HCT116 (cell line): Measurements from ENCODE around the gene HAP1. TPM values are rescaled to one million over a fixed set of nuclear protein-coding genes. Genes with fewer than 3 reads are reported as not detected.

Experiments used
- ATAC-seq: fragments of 200-7000 bp; cut with Tn5 transposase; 2 replicates; pipeline ENCODE4 v1.9.1; 2020; ENCODE audit warnings: mild to moderate bottlenecking, moderate library complexity
- BruUV-seq: library from RNA; stranded (reverse); fragments of 400-500 nt; replicated peaks from 2 replicates; lab custom pipeline; 2021; lab: Mats Ljungman, UMichigan
- CTCF ChIA-PET: fragments of 300-600 bp; sonication (Branson Sonifier 250); formaldehyde crosslinking; loops from one replicate; lab custom pipeline; 2021; ENCODE audit warnings: antibody characterized with exemption; lab: Charles Lee
- POLR2A ChIA-PET: fragments of 300-600, 350-600 bp; sonication (Branson Sonifier 250); formaldehyde crosslinking; loops from one replicate; lab custom pipeline; 2021; ENCODE audit warnings: antibody characterized with exemption; lab: Charles Lee
- RAD21 ChIA-PET, 2 experiments: fragments of 300-600 bp; sonication (Branson Sonifier 250); formaldehyde crosslinking; loops; one replicate each; lab custom pipeline; 2023; ENCODE audit warnings: low total read pairs in 2 of 2; ENCODE audit not compliant: uncharacterized antibody in 2 of 2, unreplicated experiment in 2 of 2, low non-redundant PET in 1 of 2; lab: Charles Lee
- DNase-seq: peaks from one replicate; pipeline ENCODE4 v3.0.0-alpha.2; 2010; ENCODE audit warnings: low read depth, low spot score
- H2AFZ ChIP-seq: fragments of 200-600 bp; shearing (Covaris generic), sonication (generic); 2 replicates; pipeline ENCODE4 v1.6.1; 2017; ENCODE audit warnings: low read depth, mixed run types, mixed read lengths, antibody characterized with exemption, low read length; ENCODE audit not compliant: poor library complexity, severe bottlenecking
- H3K27ac ChIP-seq: 2 replicates; pipeline ENCODE4 v1.5.1; 2012; ENCODE audit warnings: low read depth, low read length
- H3K27me3 ChIP-seq: fragments of 200-600 bp; sonication (generic); 2 replicates; pipeline ENCODE4 v1.6.1; 2016; ENCODE audit warnings: mixed run types, low read length, mixed read lengths; ENCODE audit not compliant: insufficient read depth
- H3K36me3 ChIP-seq, 2 experiments: fragments of 200-500 bp in 1 of 2; fragments of 200-600 bp in 1 of 2; sonication (Bioruptor generic) in 1 of 2; sonication (generic) in 1 of 2; 2 replicates each; pipeline versions ENCODE4 v1.5.1 to v1.6.1; 2014 to 2016; ENCODE audit warnings: low read length in 2 of 2, inconsistent platforms in 1 of 2, mixed read lengths in 1 of 2, mixed run types in 1 of 2; ENCODE audit not compliant: insufficient read depth in 2 of 2, control insufficient read depth in 1 of 2
- H3K4me1 ChIP-seq, 2 experiments: fragments of 200-600 bp in 1 of 2; sonication (generic) in 1 of 2; 2 replicates each; pipeline versions ENCODE4 v1.5.1 to v1.6.1; 2012 to 2017; ENCODE audit warnings: low read length in 2 of 2, inconsistent platforms in 1 of 2, mild to moderate bottlenecking in 1 of 2, mixed read lengths in 1 of 2, mixed run types in 1 of 2, moderate library complexity in 1 of 2; ENCODE audit not compliant: insufficient read depth in 2 of 2, control insufficient read depth in 1 of 2
- H3K4me2 ChIP-seq: fragments of 200-600 bp; sonication (generic); 2 replicates; pipeline ENCODE4 v1.6.1; 2017; ENCODE audit warnings: mixed run types, low read length, mixed read lengths
- H3K4me3 ChIP-seq, 2 experiments: fragments of 200-600 bp in 1 of 2; sonication (generic) in 1 of 2; replicated peaks in 1 of 2; 2 replicates each; pipeline ENCODE4 v1.5.1; 2011 to 2016; ENCODE audit warnings: low read length in 2 of 2, control low read depth in 1 of 2, low read depth in 1 of 2, mild to moderate bottlenecking in 1 of 2, mixed read lengths in 1 of 2, mixed run types in 1 of 2
- H3K79me2 ChIP-seq: fragments of 200-600 bp; sonication (generic); 2 replicates; pipeline ENCODE4 v1.6.1; 2017; ENCODE audit warnings: mild to moderate bottlenecking, mixed run types, low read length, moderate library complexity, mixed read lengths; ENCODE audit not compliant: insufficient read depth
- H3K9ac ChIP-seq: fragments of 200-600 bp; sonication (generic); 2 replicates; pipeline ENCODE4 v1.6.1; 2016; ENCODE audit warnings: low read length, mixed read lengths
- H3K9me2 ChIP-seq: fragments of 200-600 bp; sonication (generic), shearing (Covaris generic); 2 replicates; pipeline ENCODE4 v1.6.1; 2017; ENCODE audit warnings: mixed run types, mild to moderate bottlenecking, moderate library complexity; ENCODE audit not compliant: insufficient read depth
- H3K9me3 ChIP-seq, 2 experiments: fragments of 200-500 bp in 1 of 2; fragments of 200-600 bp in 1 of 2; sonication (Bioruptor generic) in 1 of 2; sonication (generic) in 1 of 2; 2 replicates each; pipeline ENCODE4 v1.6.1; 2014 to 2017; ENCODE audit warnings: low read length in 2 of 2, mixed read lengths in 2 of 2, inconsistent platforms in 1 of 2, low read depth in 1 of 2, mild to moderate bottlenecking in 1 of 2, mixed run types in 1 of 2, moderate library complexity in 1 of 2; ENCODE audit not compliant: control insufficient read depth in 1 of 2, insufficient read depth in 1 of 2
- H4K20me1 ChIP-seq: fragments of 200-600 bp; sonication (generic), shearing (Covaris generic); 2 replicates; pipeline ENCODE4 v1.6.1; 2017; ENCODE audit warnings: mixed run types, mild to moderate bottlenecking, moderate library complexity; ENCODE audit not compliant: insufficient read depth
- CBX3 ChIP-seq: IDR thresholded peaks from 2 replicates; pipeline ENCODE4 v1.6.1; 2012; ENCODE audit warnings: low read depth
- CEBPB ChIP-seq: IDR thresholded peaks from 2 replicates; pipeline ENCODE4 v1.6.1; 2012; ENCODE audit warnings: low read depth
- EGR1 ChIP-seq: IDR thresholded peaks from 2 replicates; pipeline ENCODE4 v1.6.1; 2012; ENCODE audit warnings: low read depth
- ELF1 ChIP-seq: IDR thresholded peaks from 2 replicates; pipeline ENCODE4 v1.6.1; 2012; ENCODE audit warnings: low read depth, borderline replicate concordance
- EZH2 ChIP-seq: fragments of 200-600 bp; sonication (generic); IDR thresholded peaks from 2 replicates; pipeline ENCODE4 v1.6.1; 2017; ENCODE audit warnings: antibody characterized with exemption, mixed run types
- EZH2phosphoT487 ChIP-seq: fragments of 200-600 bp; IDR thresholded peaks from 2 replicates; pipeline ENCODE4 v1.6.1; 2018; ENCODE audit warnings: antibody characterized with exemption, borderline replicate concordance
- FOSL1 ChIP-seq: IDR thresholded peaks from 2 replicates; pipeline ENCODE4 v1.6.1; 2012; ENCODE audit warnings: low read depth
- JUND ChIP-seq: IDR thresholded peaks from 2 replicates; pipeline ENCODE4 v1.6.1; 2012
- POLR2AphosphoS5 ChIP-seq: IDR thresholded peaks from 2 replicates; pipeline ENCODE4 v1.6.1; 2011; ENCODE audit warnings: mild to moderate bottlenecking, low read depth, low read length, moderate library complexity
- SIN3A ChIP-seq: IDR thresholded peaks from 2 replicates; pipeline ENCODE4 v1.6.1; 2012; ENCODE audit warnings: low read depth
- TCF7L2 ChIP-seq: IDR thresholded peaks from 2 replicates; pipeline ENCODE4 v1.7.0; 2011; ENCODE audit warnings: borderline replicate concordance, inconsistent platforms; ENCODE audit not compliant: insufficient read depth, insufficient read length; ENCODE audit errors: extremely low read depth
- YY1 ChIP-seq: IDR thresholded peaks from 2 replicates; pipeline ENCODE4 v1.6.1; 2011; ENCODE audit warnings: low read length, low read depth, moderate library complexity, mild to moderate bottlenecking; ENCODE audit not compliant: insufficient replicate concordance; ENCODE audit errors: extremely low read depth
- ZFX ChIP-seq: fragments of 450-650 bp; IDR thresholded peaks from 2 replicates; pipeline ENCODE4 v1.6.1; 2017
- intact Hi-C: fragments of 100-400 bp; cut with micrococcal nuclease; formaldehyde crosslinking; loops from 2 replicates; pipeline ENCODE4 v1.10.0; 2022
- total RNA-seq: library from RNA; stranded (reverse); gene quantifications from one replicate; pipeline ENCODE4 v1.2.1, GENCODE V29; 2021; ENCODE audit not compliant: unreplicated experiment
- TF ChIP-seq, protein P1 (sequence below), 3 experiments: fragments of 200-600 bp in 1 of 3; sonication (generic) in 1 of 3; IDR thresholded peaks in 2 of 3; conservative IDR thresholded peaks in 1 of 3; 2 replicates each; pipeline ENCODE4 v1.5.1; 2012 to 2017; ENCODE audit warnings: low read depth in 2 of 3, low read length in 2 of 3, antibody characterized with exemption in 1 of 3, borderline replicate concordance in 1 of 3, control low read depth in 1 of 3, mild to moderate bottlenecking in 1 of 3, mixed read lengths in 1 of 3, mixed run types in 1 of 3, moderate library complexity in 1 of 3; ENCODE audit not compliant: insufficient read depth in 1 of 3
- TF ChIP-seq, protein P2 (sequence below): IDR thresholded peaks from 2 replicates; pipeline ENCODE4 v1.6.1; 2012

Gene HAP1
- total RNA-seq, 1 experiment from 2014 or later: 3.4 TPM

DNA sequence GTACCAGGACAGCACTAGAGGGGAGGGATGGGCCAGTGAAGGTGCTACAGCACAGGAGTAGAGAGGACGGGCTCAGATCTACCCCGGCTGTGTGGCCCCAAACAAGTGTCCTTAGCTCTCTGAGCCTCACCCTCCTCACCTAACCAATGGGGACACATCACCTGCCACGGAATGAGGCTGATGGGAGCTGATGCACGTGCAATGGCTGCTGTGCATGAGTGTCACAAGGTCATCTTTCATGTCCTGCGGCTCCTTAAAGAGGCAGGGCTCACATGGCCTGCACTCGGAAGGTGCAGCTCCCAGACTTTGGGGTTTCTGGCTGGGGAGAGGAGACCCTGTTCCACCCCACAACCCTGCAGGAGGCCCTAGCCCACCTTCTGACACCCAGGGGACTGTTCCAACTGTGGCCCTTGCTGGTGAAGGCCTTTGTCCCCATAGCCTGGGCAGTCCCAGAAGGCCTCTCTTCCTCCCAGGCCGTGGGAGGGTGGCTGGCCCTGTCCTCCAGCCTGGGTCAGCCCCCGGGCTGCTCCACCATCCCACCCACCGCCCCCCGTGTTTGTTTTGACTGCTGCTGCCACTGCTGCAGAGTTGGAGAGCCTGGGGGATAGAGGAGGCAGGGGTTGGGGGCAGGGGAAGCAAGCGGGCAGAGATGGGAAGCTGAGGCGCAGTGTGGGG is 10.5 kb downstream of the HAP1 start:
- ATAC-seq (no peak), DNase-seq (no peak)
- H3K4me3 ChIP-seq: no peak overlapping the region
- ChIA-PET CTCF (no interaction called here), POLR2A (interaction anchor here (1.5 kb wide), 1 partner anchor 11 kb away, joined by 3 read pairs; the partner anchor contains the start of gene HAP1), RAD21 (no interaction called here)
- no peaks in the 10 kb centered on the region for H4K20me1 ChIP-seq
- no TSS peak for BruUV-seq
- intact Hi-C loops: no loop called here
- no peaks in the 10 kb centered on the region for H3K36me3 ChIP-seq
- TF ChIP-seq, protein P1, sequence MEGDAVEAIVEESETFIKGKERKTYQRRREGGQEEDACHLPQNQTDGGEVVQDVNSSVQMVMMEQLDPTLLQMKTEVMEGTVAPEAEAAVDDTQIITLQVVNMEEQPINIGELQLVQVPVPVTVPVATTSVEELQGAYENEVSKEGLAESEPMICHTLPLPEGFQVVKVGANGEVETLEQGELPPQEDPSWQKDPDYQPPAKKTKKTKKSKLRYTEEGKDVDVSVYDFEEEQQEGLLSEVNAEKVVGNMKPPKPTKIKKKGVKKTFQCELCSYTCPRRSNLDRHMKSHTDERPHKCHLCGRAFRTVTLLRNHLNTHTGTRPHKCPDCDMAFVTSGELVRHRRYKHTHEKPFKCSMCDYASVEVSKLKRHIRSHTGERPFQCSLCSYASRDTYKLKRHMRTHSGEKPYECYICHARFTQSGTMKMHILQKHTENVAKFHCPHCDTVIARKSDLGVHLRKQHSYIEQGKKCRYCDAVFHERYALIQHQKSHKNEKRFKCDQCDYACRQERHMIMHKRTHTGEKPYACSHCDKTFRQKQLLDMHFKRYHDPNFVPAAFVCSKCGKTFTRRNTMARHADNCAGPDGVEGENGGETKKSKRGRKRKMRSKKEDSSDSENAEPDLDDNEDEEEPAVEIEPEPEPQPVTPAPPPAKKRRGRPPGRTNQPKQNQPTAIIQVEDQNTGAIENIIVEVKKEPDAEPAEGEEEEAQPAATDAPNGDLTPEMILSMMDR (IDR thresholded peaks at IDR 0.05 in 2 of 3, conservative IDR thresholded peaks at IDR 0.05 in 1 of 3; ENCODE audit: borderline replicate concordance in 1 of 3, insufficient read depth in 1 of 3, low read depth in 2 of 3, low read length in 2 of 3): no peak
- TF ChIP-seq TCF7L2 (no peak), EZH2 (no peak), EGR1 (no peak), EZH2phosphoT487 (no peak)
- H3K9ac ChIP-seq: no peak overlapping the region
- no peaks in the 10 kb centered on the region for H3K4me1 ChIP-seq
- no peak overlapping the region for H3K4me2 ChIP-seq
- H3K27ac ChIP-seq: no peak overlapping the region
- H3K9me2 ChIP-seq: no peaks in the 10 kb centered on the region
- H3K79me2 ChIP-seq: no peaks in the 10 kb centered on the region
- H3K27me3 ChIP-seq: no peaks in the 10 kb centered on the region
- H2AFZ ChIP-seq: no peak overlapping the region
- H3K9me3 ChIP-seq: no peaks in the 10 kb centered on the region

GRCh38 chr17:41722231-41722630 is 12.2 kb downstream of the HAP1 start:
- H3K4me3 ChIP-seq: no peak overlapping the region
- no peak overlapping the region for H3K4me2 ChIP-seq
- no TSS peak for BruUV-seq
- no peak overlapping the region for H2AFZ ChIP-seq
- no peaks in the 10 kb centered on the region for H3K79me2 ChIP-seq
- no peak for DNase-seq
- intact Hi-C loops: no loop called here
- TF ChIP-seq TCF7L2 (no peak), FOSL1 (no peak), EZH2 (no peak), ZFX (no peak), CEBPB (no peak), JUND (no peak), ELF1 (no peak), CBX3 (no peak), POLR2AphosphoS5 (no peak), YY1 (no peak), SIN3A (no peak)
- TF ChIP-seq, protein P2, sequence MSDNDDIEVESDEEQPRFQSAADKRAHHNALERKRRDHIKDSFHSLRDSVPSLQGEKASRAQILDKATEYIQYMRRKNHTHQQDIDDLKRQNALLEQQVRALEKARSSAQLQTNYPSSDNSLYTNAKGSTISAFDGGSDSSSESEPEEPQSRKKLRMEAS: no peak
- ChIA-PET RAD21 (no interaction called here), CTCF (interaction anchor here (0.6 kb wide), 1 partner anchor 143 kb away, joined by 5 read pairs; no protein-coding TSS in a partner anchor), POLR2A (interaction anchor here (0.6 to 1.1 kb wide), 2 partner anchors 34 to 305 kb away, joined by 3 read pairs; partner anchors contain the start of gene EIF1)
- H3K9me2 ChIP-seq: no peaks in the 10 kb centered on the region
- no peaks in the 10 kb centered on the region for H3K27me3 ChIP-seq
- no peak for ATAC-seq
- H3K36me3 ChIP-seq: no peaks in the 10 kb centered on the region
- H3K9ac ChIP-seq: no peak overlapping the region
- no peak overlapping the region for H3K27ac ChIP-seq
- H4K20me1 ChIP-seq: no peaks in the 10 kb centered on the region
- no peaks in the 10 kb centered on the region for H3K9me3 ChIP-seq
- H3K4me1 ChIP-seq: peaks cover 0 to 11% of the 10 kb centered on the region in 2 experiments; a peak in 2 of 4 replicates
